WTC11 (cell line): ENCODE results near the gene PLIN4. TPM values are rescaled to one million over a fixed set of nuclear protein-coding genes. Genes with fewer than 3 reads are reported as not detected.
A peak's percentile ranks its signal among the peaks of the same experiment; 100 is the strongest.

Source experiments
- ATAC-seq: fragments of 200-7000 bp; cut with Tn5 transposase; 2 replicates; pipeline ENCODE4 v1.10.0; 2021; ENCODE audit warnings: mild to moderate bottlenecking, moderate library complexity
- CTCF ChIA-PET: fragments of 300-600 bp; sonication (Branson Sonifier 250); formaldehyde crosslinking; loops from one replicate; lab custom pipeline; 2021; ENCODE audit warnings: antibody characterized with exemption; lab: Charles Lee
- POLR2A ChIA-PET: fragments of 350-600 bp; sonication (Branson Sonifier 250); formaldehyde crosslinking; loops from one replicate; lab custom pipeline; 2021; ENCODE audit warnings: antibody characterized with exemption; lab: Charles Lee
- DNase-seq: peaks from one replicate; pipeline ENCODE4 v3.0.0; 2021; ENCODE audit warnings: low spot score
- H3K27ac Mint-ChIP-seq: 2 replicates; pipeline ENCODE4 v1.8.0; 2021; ENCODE audit warnings: mixed read lengths
- H3K27me3 Mint-ChIP-seq: 2 replicates; pipeline ENCODE4 v1.8.0; 2021; ENCODE audit warnings: low read depth, mild to moderate bottlenecking, moderate library complexity, mixed read lengths
- H3K36me3 Mint-ChIP-seq: 2 replicates; pipeline ENCODE4 v1.8.0; 2021; ENCODE audit warnings: mixed read lengths
- H3K4me1 Mint-ChIP-seq: 2 replicates; pipeline ENCODE4 v1.8.0; 2022; ENCODE audit warnings: mixed read lengths
- H3K4me3 Mint-ChIP-seq: 2 replicates; pipeline ENCODE4 v1.8.0; 2021; ENCODE audit warnings: mild to moderate bottlenecking, moderate library complexity, mixed read lengths
- H3K9me3 Mint-ChIP-seq: 2 replicates; pipeline ENCODE4 v1.8.0; 2021; ENCODE audit warnings: mixed read lengths
- CDX4 ChIP-seq: fragments of 250-450 bp; sonication (Bioruptor Pico); IDR thresholded peaks from 2 replicates; pipeline ENCODE4 v1.9.0; 2021; ENCODE audit warnings: moderate library complexity, mild to moderate bottlenecking, inconsistent platforms, borderline replicate concordance
- GTF2I ChIP-seq: fragments of 250-450 bp; sonication (Bioruptor Pico); conservative IDR thresholded peaks from 2 replicates; pipeline ENCODE4 v1.4.0; 2021; ENCODE audit warnings: mild to moderate bottlenecking
- KAT7 ChIP-seq: sonication (generic); formaldehyde crosslinking; IDR thresholded peaks from 2 replicates; pipeline ENCODE4 v1.8.1; 2023; ENCODE audit warnings: missing genetic modification reagents, mild to moderate bottlenecking, borderline replicate concordance
- RELA ChIP-seq: sonication (generic); formaldehyde crosslinking; IDR thresholded peaks from 2 replicates; pipeline ENCODE4 v1.8.1; 2022; ENCODE audit warnings: missing genetic modification reagents, mild to moderate bottlenecking, borderline replicate concordance
- RORB ChIP-seq: fragments of 250-450 bp; sonication (Bioruptor Pico); IDR thresholded peaks from 2 replicates; pipeline ENCODE4 v1.9.0; 2021; ENCODE audit warnings: mild to moderate bottlenecking
- SMAD3 ChIP-seq: sonication (generic); formaldehyde crosslinking; IDR thresholded peaks from 2 replicates; pipeline ENCODE4 v1.8.0; 2022; ENCODE audit warnings: missing genetic modification reagents, mild to moderate bottlenecking, borderline replicate concordance
- SOX15 ChIP-seq: fragments of 250-450 bp; sonication (Bioruptor Pico); IDR thresholded peaks from 2 replicates; pipeline ENCODE4 v1.9.0; 2021; ENCODE audit warnings: mild to moderate bottlenecking
- ZBTB43 ChIP-seq: sonication (generic); formaldehyde crosslinking; IDR thresholded peaks from 2 replicates; pipeline ENCODE4 v1.8.1; 2023; ENCODE audit warnings: mild to moderate bottlenecking, missing genetic modification reagents
- ZNF121 ChIP-seq: sonication (generic); formaldehyde crosslinking; IDR thresholded peaks from 2 replicates; pipeline ENCODE4 v1.8.0; 2023; ENCODE audit warnings: missing genetic modification reagents
- ZNF396 ChIP-seq: fragments of 250-450 bp; sonication (Bioruptor Pico); IDR thresholded peaks from 2 replicates; pipeline ENCODE4 v1.8.0; 2021; ENCODE audit warnings: mild to moderate bottlenecking, moderate library complexity, borderline replicate concordance
- ZNF416 ChIP-seq: fragments of 250-450 bp; sonication (Bioruptor Pico); IDR thresholded peaks from 2 replicates; pipeline ENCODE4 v1.9.0; 2021; ENCODE audit warnings: mild to moderate bottlenecking, inconsistent platforms
- ZSCAN18 ChIP-seq: fragments of 250-450 bp; sonication (Bioruptor Pico); IDR thresholded peaks from 2 replicates; pipeline ENCODE4 v2.1.2; 2022; ENCODE audit warnings: mild to moderate bottlenecking, moderate library complexity
- total RNA-seq: library from RNA; stranded (reverse); gene quantifications from 3 replicates; pipeline ENCODE4 v1.2.3, GENCODE V29; 2021
- TF ChIP-seq, protein P1 (sequence below): sonication (generic); formaldehyde crosslinking; IDR thresholded peaks from 2 replicates; pipeline ENCODE4 v1.8.1; 2022; ENCODE audit warnings: missing genetic modification reagents, borderline replicate concordance
- TF ChIP-seq, protein P2 (sequence below): sonication (generic); formaldehyde crosslinking; IDR thresholded peaks from 2 replicates; pipeline ENCODE4 v1.8.1; 2023; ENCODE audit warnings: mild to moderate bottlenecking, missing genetic modification reagents, moderate library complexity
- TF ChIP-seq, protein P3 (sequence below): sonication (generic); formaldehyde crosslinking; IDR thresholded peaks from 2 replicates; pipeline ENCODE4 v1.8.1; 2022; ENCODE audit warnings: low read depth, mild to moderate bottlenecking, moderate library complexity, missing genetic modification reagents, borderline replicate concordance
- TF ChIP-seq, protein P4 (sequence below): sonication (generic); formaldehyde crosslinking; IDR thresholded peaks from 2 replicates; pipeline ENCODE4 v1.8.1; 2022; ENCODE audit warnings: low read depth, missing genetic modification reagents, borderline replicate concordance

The PLIN4 gene
- total RNA-seq, 1 experiment from 2014 or later = 0.35 TPM

GRCh38 chr19:4506449-4507149 lies 11.7 kb downstream of the PLIN4 start:
- no peaks in the 10 kb centered on the region for H3K4me1 Mint-ChIP-seq
- no peaks in the 10 kb centered on the region for H3K9me3 Mint-ChIP-seq
- no peak overlapping the region for H3K4me3 Mint-ChIP-seq
- no peak overlapping the region for H3K27ac Mint-ChIP-seq
- CTCF ChIA-PET = interaction anchor here (0.5 to 2.4 kb wide), 2 partner anchors 19 to 241 kb away, joined by 3 to 11 read pairs; no protein-coding TSS in a partner anchor
- H3K27me3 Mint-ChIP-seq = peaks cover 45% of the 10 kb centered on the region
- DNase-seq = no peak
- peaks cover 11% of the 10 kb centered on the region for H3K36me3 Mint-ChIP-seq
- TF ChIP-seq, protein P1, sequence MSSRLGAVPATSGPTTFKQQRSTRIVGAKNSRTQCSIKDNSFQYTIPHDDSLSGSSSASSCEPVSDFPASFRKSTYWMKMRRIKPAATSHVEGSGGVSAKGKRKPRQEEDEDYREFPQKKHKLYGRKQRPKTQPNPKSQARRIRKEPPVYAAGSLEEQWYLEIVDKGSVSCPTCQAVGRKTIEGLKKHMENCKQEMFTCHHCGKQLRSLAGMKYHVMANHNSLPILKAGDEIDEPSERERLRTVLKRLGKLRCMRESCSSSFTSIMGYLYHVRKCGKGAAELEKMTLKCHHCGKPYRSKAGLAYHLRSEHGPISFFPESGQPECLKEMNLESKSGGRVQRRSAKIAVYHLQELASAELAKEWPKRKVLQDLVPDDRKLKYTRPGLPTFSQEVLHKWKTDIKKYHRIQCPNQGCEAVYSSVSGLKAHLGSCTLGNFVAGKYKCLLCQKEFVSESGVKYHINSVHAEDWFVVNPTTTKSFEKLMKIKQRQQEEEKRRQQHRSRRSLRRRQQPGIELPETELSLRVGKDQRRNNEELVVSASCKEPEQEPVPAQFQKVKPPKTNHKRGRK (CRISPR knock-in tag) = no peak
- TF ChIP-seq ZNF396 (no peak), RELA (no peak), SOX15 (no peak), ZNF121 (no peak), RORB (CRISPR knock-in tag) (no peak), ZNF416 (no peak), KAT7 (no peak), SMAD3 (CRISPR knock-in tag) (no peak), ZSCAN18 (no peak), CDX4 (CRISPR knock-in tag) (no peak)
- TF ChIP-seq, protein P2, sequence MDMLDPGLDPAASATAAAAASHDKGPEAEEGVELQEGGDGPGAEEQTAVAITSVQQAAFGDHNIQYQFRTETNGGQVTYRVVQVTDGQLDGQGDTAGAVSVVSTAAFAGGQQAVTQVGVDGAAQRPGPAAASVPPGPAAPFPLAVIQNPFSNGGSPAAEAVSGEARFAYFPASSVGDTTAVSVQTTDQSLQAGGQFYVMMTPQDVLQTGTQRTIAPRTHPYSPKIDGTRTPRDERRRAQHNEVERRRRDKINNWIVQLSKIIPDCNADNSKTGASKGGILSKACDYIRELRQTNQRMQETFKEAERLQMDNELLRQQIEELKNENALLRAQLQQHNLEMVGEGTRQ = no peak
- TF ChIP-seq, protein P3, sequence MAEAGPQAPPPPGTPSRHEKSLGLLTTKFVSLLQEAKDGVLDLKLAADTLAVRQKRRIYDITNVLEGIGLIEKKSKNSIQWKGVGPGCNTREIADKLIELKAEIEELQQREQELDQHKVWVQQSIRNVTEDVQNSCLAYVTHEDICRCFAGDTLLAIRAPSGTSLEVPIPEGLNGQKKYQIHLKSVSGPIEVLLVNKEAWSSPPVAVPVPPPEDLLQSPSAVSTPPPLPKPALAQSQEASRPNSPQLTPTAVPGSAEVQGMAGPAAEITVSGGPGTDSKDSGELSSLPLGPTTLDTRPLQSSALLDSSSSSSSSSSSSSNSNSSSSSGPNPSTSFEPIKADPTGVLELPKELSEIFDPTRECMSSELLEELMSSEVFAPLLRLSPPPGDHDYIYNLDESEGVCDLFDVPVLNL = no peak
- TF ChIP-seq, protein P4, sequence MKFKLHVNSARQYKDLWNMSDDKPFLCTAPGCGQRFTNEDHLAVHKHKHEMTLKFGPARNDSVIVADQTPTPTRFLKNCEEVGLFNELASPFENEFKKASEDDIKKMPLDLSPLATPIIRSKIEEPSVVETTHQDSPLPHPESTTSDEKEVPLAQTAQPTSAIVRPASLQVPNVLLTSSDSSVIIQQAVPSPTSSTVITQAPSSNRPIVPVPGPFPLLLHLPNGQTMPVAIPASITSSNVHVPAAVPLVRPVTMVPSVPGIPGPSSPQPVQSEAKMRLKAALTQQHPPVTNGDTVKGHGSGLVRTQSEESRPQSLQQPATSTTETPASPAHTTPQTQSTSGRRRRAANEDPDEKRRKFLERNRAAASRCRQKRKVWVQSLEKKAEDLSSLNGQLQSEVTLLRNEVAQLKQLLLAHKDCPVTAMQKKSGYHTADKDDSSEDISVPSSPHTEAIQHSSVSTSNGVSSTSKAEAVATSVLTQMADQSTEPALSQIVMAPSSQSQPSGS = no peak
- POLR2A ChIA-PET = no interaction called here
- ATAC-seq = no peak

DNA sequence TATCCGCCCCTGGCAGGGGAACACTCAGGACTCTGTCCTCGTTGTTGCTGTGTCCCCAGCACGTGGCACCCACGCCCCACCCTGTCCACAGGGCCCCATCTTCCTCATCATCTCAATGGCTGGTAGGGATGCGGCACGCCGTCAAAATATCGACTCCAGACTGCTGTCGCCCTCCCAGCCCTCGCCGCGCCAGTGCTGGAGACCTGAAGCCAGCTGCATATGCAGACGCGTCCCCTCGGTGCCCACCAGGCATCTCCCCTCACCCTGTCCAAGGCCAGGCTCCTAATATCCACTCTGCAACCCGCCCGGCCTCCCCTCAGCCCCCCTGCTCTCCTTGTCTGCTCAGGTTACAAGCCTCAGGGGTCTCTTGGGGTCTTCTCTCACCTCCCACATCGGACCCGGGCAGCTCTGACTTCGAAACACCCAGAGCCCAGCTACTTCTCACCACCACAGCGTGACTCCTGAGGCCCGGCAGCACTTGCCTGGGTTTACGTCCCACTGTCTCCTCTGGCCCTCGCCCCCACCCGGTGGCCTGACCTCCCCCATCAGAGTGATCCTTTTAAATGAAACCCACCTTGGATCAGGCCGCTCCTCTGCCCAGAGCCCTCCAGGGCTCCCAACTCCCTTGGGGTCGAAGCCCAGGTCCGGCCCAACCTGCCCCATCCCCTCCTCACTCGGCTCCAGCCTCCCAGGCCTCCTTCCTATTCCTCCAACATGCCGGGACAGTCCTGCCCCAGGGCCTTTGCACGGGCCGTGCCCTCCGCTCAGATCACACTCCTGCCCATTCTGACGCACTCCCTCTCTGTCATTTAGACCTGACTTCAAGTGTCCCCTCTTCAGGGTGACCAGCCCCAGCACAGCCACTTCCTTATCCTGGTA lies 12.5 kb downstream of the PLIN4 start:
- ChIA-PET POLR2A (interaction anchor here (0.5 kb wide), 1 partner anchor 197 kb away, joined by 3 read pairs; no protein-coding TSS in a partner anchor), CTCF (interaction anchor here (0.5 kb wide), 1 partner anchor 240 kb away, joined by 3 read pairs; no protein-coding TSS in a partner anchor)
- no peak for ATAC-seq
- TF ChIP-seq ZBTB43 (CRISPR knock-in tag) = no peak
- TF ChIP-seq ZNF416 = no peak
- 0 out of 2 replicates have a peak, but pooled peaks have one; percentile 52 for TF ChIP-seq GTF2I (CRISPR knock-in tag)
- TF ChIP-seq, all 79 proteins: peak for 1
- Mint-ChIP-seq H3K4me3 (no peak overlapping the region), H3K36me3 (peaks cover 13% of the 10 kb centered on the region), H3K27me3 (peaks cover 37% of the 10 kb centered on the region), H3K27ac (no peak overlapping the region), H3K4me1 (no peaks in the 10 kb centered on the region), H3K9me3 (no peaks in the 10 kb centered on the region)
- DNase-seq = no peak
